Epithelial cell of esophagus (primary cell): Measurements from ENCODE around the gene WDSUB1.
A peak's percentile ranks its signal among the peaks of the same experiment; 100 is the strongest.

Experiments used
- DNase-seq: peaks from one replicate; pipeline ENCODE4 v3.0.0; 2010; ENCODE audit warnings: low read depth
- H3K4me3 ChIP-seq: 2 replicates; pipeline ENCODE4 v1.5.1; 2011; ENCODE audit warnings: mild to moderate bottlenecking, low read length, control low read depth
- TF ChIP-seq, protein P1 (sequence below): IDR thresholded peaks from 2 replicates; pipeline ENCODE4 v1.5.1; 2011; ENCODE audit warnings: low read depth, mild to moderate bottlenecking, low read length, control low read depth, inconsistent platforms; ENCODE audit not compliant: insufficient read depth; ENCODE audit errors: missing control alignments

Gene WDSUB1

DNA sequence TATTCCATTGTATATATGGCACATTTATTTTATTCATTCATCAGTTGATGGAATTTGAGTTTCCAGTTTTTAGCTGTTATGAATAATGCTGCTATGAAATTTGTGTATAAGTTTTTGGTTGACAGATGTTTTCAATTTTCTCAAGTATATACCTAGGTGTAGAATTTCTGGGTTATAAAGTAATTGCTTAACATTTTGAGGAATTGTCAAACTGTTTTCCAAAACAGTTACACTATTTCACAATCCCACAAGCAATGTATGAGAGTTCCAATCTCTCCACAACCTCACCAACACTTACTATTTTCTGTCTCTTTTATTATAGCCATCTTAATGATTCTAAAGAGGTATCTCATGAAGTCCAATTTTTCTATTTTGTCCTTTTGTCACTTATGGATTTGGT, 12.5 kb upstream of the WDSUB1 start:
- H3K4me3 ChIP-seq, result no peak overlapping the region
- DNase-seq, result no peak
- TF ChIP-seq, protein P1, sequence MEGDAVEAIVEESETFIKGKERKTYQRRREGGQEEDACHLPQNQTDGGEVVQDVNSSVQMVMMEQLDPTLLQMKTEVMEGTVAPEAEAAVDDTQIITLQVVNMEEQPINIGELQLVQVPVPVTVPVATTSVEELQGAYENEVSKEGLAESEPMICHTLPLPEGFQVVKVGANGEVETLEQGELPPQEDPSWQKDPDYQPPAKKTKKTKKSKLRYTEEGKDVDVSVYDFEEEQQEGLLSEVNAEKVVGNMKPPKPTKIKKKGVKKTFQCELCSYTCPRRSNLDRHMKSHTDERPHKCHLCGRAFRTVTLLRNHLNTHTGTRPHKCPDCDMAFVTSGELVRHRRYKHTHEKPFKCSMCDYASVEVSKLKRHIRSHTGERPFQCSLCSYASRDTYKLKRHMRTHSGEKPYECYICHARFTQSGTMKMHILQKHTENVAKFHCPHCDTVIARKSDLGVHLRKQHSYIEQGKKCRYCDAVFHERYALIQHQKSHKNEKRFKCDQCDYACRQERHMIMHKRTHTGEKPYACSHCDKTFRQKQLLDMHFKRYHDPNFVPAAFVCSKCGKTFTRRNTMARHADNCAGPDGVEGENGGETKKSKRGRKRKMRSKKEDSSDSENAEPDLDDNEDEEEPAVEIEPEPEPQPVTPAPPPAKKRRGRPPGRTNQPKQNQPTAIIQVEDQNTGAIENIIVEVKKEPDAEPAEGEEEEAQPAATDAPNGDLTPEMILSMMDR, result no peak

GRCh38 chr2:159297042-159297707, 10.7 kb upstream of the WDSUB1 start:
- H3K4me3 ChIP-seq, result no peak overlapping the region
- DNase-seq, result peak; percentile 56
- TF ChIP-seq, protein P1, result no peak

DNA sequence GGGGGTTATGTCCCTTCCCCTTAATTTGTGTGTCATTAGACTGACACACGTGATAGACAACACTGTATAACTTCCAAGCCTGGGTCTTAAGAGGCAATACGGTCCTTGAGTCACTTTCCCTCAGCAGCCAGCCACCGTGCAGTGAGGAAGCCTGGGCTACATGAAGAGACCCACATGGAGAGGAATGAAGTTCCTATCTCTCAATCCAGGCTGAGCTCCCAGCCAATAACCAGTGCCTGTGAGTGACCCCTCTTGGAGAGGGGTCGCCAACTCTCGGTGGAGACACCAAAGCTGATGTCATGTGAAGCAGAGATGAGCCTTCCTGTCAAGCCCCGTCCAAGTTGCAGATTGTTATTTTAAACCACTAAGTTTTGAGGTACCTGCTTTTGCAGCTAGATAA, 5.7 kb upstream of the WDSUB1 start:
- TF ChIP-seq, protein P1, result no peak
- no peak overlapping the region for H3K4me3 ChIP-seq
- no peak for DNase-seq

- TF ChIP-seq, protein P1, result peak; percentile 40
- no peak overlapping the region for H3K4me3 ChIP-seq
- DNase-seq, result peak; percentile 93
These were observed 3.9 kb upstream of the WDSUB1 start for GRCh38 chr2:159290289-159290907.

DNA sequence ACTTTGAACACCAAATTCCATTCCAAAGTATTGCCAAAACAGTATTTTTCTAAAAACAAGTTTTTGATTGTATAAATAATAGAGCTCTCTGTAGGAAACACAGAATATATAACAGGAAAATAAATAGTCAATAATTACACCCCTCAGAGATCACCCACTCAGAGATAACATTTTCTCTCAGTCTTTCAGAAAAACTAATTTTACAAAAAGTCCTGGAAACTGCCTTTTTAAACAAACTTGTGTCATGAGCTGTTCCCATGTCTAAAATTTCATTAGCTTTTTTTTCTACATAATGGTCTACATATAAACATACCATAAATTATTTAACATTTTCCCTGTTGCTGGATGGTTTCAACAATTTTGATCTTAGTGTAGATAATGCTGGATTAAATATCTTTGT, 1.2 kb upstream of the WDSUB1 start:
- TF ChIP-seq, protein P1, result no peak
- no peak for DNase-seq
- no peak overlapping the region for H3K4me3 ChIP-seq

- DNase-seq, result peak; percentile 96
- TF ChIP-seq, protein P1, result no peak
- peak overlapping the region; percentile 77 for H3K4me3 ChIP-seq
These were observed 372 bp upstream of the WDSUB1 start for GRCh38 chr2:159286709-159287441.

GRCh38 chr2:159285433-159285832, 1.1 kb downstream of the WDSUB1 start:
- H3K4me3 ChIP-seq, result peak overlapping the region; percentile 77
- TF ChIP-seq, protein P1, result no peak

More at GRCh38 chr2:159285433-159285832, 1.1 kb downstream of the WDSUB1 start:
- no peak for DNase-seq
